K562 (cell line): ENCODE measurements around the gene GAPDH. TPM values are rescaled to one million over a fixed set of nuclear protein-coding genes. Genes with fewer than 3 reads are reported as not detected.
A peak's percentile ranks its signal among the peaks of the same experiment; 100 is the strongest.

ENCODE experiments used
- BHLHE40 ChIP-seq: IDR thresholded peaks from 2 replicates; pipeline ENCODE4 v1.6.1; 2011; ENCODE audit warnings: low read length, improper control_type of control experiment
- BMI1 ChIP-seq: fragments of 150-350 bp; IDR thresholded peaks from 2 replicates; pipeline ENCODE4 v1.6.1; 2014; ENCODE audit warnings: low read length
- CBX3 ChIP-seq, 2 experiments: IDR thresholded peaks; 1 replicate in 1 of 2; 2 replicates in 1 of 2; pipeline ENCODE4 v1.6.1; 2012; ENCODE audit warnings: inconsistent platforms in 2 of 2, low read length in 2 of 2, borderline replicate concordance in 1 of 2, control low read depth in 1 of 2
- CTBP1 ChIP-seq: fragments of 450-650 bp; IDR thresholded peaks from 2 replicates; pipeline ENCODE4 v1.6.1; 2016; ENCODE audit warnings: borderline replicate concordance
- E2F4 ChIP-seq: sonication (generic); formaldehyde crosslinking; IDR thresholded peaks from 2 replicates; pipeline ENCODE4 v1.8.0; 2022; ENCODE audit warnings: mild to moderate bottlenecking, low read depth, missing genetic modification reagents
- EWSR1 ChIP-seq: fragments of 450-650 bp; IDR thresholded peaks from 2 replicates; pipeline ENCODE4 v1.6.1; 2018; ENCODE audit warnings: borderline replicate concordance, mild to moderate bottlenecking, low read depth, moderate library complexity; ENCODE audit not compliant: partially characterized antibody
- FIP1L1 ChIP-seq: fragments of 200-400 bp; formaldehyde crosslinking; IDR thresholded peaks from 2 replicates; pipeline ENCODE4 v1.6.1; 2018; ENCODE audit warnings: mild to moderate bottlenecking, low read depth, low read length; ENCODE audit not compliant: poor library complexity, severe bottlenecking
- IFI16 ChIP-seq: fragments of 250-450 bp; sonication (Bioruptor Pico); IDR thresholded peaks from 2 replicates; pipeline ENCODE4 v2.1.2; 2022; ENCODE audit warnings: mild to moderate bottlenecking, inconsistent platforms
- JUN ChIP-seq, 2 experiments: sonication (generic) in 1 of 2; formaldehyde crosslinking in 1 of 2; IDR thresholded peaks; 2 replicates each; pipeline versions ENCODE4 v1.6.1 to v1.8.0; 2012 to 2022; ENCODE audit warnings: borderline replicate concordance in 2 of 2, mild to moderate bottlenecking in 2 of 2, improper control_type of control experiment in 1 of 2, low read depth in 1 of 2, low read length in 1 of 2, missing genetic modification reagents in 1 of 2
- KDM2B ChIP-seq: fragments of 250-450 bp; sonication (Bioruptor Pico); IDR thresholded peaks from 2 replicates; pipeline ENCODE4 v1.8.0; 2021; ENCODE audit warnings: mild to moderate bottlenecking, moderate library complexity
- LEF1 ChIP-seq: fragments of 450-650 bp; IDR thresholded peaks from 2 replicates; pipeline ENCODE4 v1.6.1; 2016; ENCODE audit warnings: mild to moderate bottlenecking
- MEIS2 ChIP-seq: fragments of 450-650 bp; IDR thresholded peaks from 2 replicates; pipeline ENCODE4 v1.6.1; 2014; ENCODE audit warnings: mild to moderate bottlenecking; ENCODE audit not compliant: partially characterized antibody
- MLLT1 ChIP-seq, 2 experiments: fragments of 450-650 bp; IDR thresholded peaks; 2 replicates each; pipeline ENCODE4 v1.6.1; 2016
- MXD1 ChIP-seq: fragments of 250-450 bp; sonication (Bioruptor Pico); IDR thresholded peaks from 2 replicates; pipeline ENCODE4 v1.8.0; 2021; ENCODE audit warnings: borderline replicate concordance, mild to moderate bottlenecking, moderate library complexity; ENCODE audit not compliant: poor library complexity, severe bottlenecking
- MXI1 ChIP-seq: IDR thresholded peaks from 2 replicates; pipeline ENCODE4 v1.6.1; 2011; ENCODE audit warnings: low read depth, mild to moderate bottlenecking, improper control_type of control experiment, low read length
- NFE2L1 ChIP-seq: fragments of 450-650 bp; IDR thresholded peaks from 2 replicates; pipeline ENCODE4 v1.6.1; 2016; ENCODE audit warnings: missing genetic modification characterization, low read depth, mild to moderate bottlenecking, missing compliant biosample characterization, moderate library complexity, borderline replicate concordance
- NR2C2 ChIP-seq, 2 experiments: fragments of 200-800 bp in 1 of 2; sonication (Bioruptor generic) in 1 of 2; sonication (generic) in 1 of 2; formaldehyde crosslinking in 1 of 2; IDR thresholded peaks; 2 replicates each; pipeline versions ENCODE4 v1.6.1 to v1.8.0; 2016 to 2022; ENCODE audit warnings: mild to moderate bottlenecking in 1 of 2, missing compliant biosample characterization in 1 of 2, missing genetic modification characterization in 1 of 2, missing genetic modification reagents in 1 of 2
- RB1 ChIP-seq: fragments of 450-650 bp; IDR thresholded peaks from 2 replicates; pipeline ENCODE4 v1.6.1; 2017; ENCODE audit warnings: low read depth, mild to moderate bottlenecking
- RBM14 ChIP-seq: fragments of 200-400 bp; formaldehyde crosslinking; IDR thresholded peaks from 2 replicates; pipeline ENCODE4 v1.6.1; 2018; ENCODE audit warnings: low read depth, mild to moderate bottlenecking, low read length, moderate library complexity, borderline replicate concordance; ENCODE audit not compliant: insufficient read depth
- RFX1 ChIP-seq: fragments of 450-650 bp; IDR thresholded peaks from 2 replicates; pipeline ENCODE4 v1.6.1; 2016; ENCODE audit warnings: mild to moderate bottlenecking, moderate library complexity
- ZBED1 ChIP-seq: IDR thresholded peaks from 2 replicates; pipeline ENCODE4 v1.6.1; 2014
- ZBTB17 ChIP-seq: fragments of 450-650 bp; formaldehyde crosslinking; IDR thresholded peaks from 2 replicates; pipeline ENCODE4 v1.4.0; 2020; ENCODE audit warnings: mild to moderate bottlenecking
- ZBTB2 ChIP-seq: fragments of 450-650 bp; IDR thresholded peaks from 2 replicates; pipeline ENCODE4 v1.6.1; 2016; ENCODE audit warnings: antibody characterized with exemption
- ZNF311 ChIP-seq: fragments of 250-450 bp; sonication (Bioruptor Pico); IDR thresholded peaks from 2 replicates; pipeline ENCODE4 v1.4.0; 2020; ENCODE audit warnings: mild to moderate bottlenecking, moderate library complexity
- polyA plus RNA-seq, 8 experiments: library from polyadenylated mRNA; depleted of rRNA in 4 of 8; stranded (reverse) in 5 of 8; unstranded in 3 of 8; fragments of >200 nt; fragmentation: Nextera tagmentation in 2 of 8; fragmentation: Illumina TruSeq in 1 of 8; extraction: Ambion mirVana in 2 of 8; extraction: Trizol in 1 of 8; gene quantifications; 2 replicates each; pipeline versions ENCODE4 v1.2.1 to v1.2.3, GENCODE V29; 2011 to 2014; ENCODE audit warnings: inconsistent platforms in 1 of 8, missing spikeins in 1 of 8
- total RNA-seq, 7 experiments: library from RNA; depleted of rRNA in 6 of 7; stranded (reverse); fragments of >200 nt in 6 of 7; fragmentation: Illumina TruSeq in 2 of 7; extraction: Trizol in 2 of 7; gene quantifications; 2 replicates each; pipeline versions ENCODE4 v1.2.1 to v1.2.3, GENCODE V29; 2011 to 2021; ENCODE audit warnings: low replicate concordance in 1 of 7

GAPDH gene
- total and polyA plus RNA-seq, 9 of the 15 experiments (the other 6 are each of a cell fraction or from before 2014, with no cell fraction given): 2,206 to 6,793 (median 4,217) TPM

DNA sequence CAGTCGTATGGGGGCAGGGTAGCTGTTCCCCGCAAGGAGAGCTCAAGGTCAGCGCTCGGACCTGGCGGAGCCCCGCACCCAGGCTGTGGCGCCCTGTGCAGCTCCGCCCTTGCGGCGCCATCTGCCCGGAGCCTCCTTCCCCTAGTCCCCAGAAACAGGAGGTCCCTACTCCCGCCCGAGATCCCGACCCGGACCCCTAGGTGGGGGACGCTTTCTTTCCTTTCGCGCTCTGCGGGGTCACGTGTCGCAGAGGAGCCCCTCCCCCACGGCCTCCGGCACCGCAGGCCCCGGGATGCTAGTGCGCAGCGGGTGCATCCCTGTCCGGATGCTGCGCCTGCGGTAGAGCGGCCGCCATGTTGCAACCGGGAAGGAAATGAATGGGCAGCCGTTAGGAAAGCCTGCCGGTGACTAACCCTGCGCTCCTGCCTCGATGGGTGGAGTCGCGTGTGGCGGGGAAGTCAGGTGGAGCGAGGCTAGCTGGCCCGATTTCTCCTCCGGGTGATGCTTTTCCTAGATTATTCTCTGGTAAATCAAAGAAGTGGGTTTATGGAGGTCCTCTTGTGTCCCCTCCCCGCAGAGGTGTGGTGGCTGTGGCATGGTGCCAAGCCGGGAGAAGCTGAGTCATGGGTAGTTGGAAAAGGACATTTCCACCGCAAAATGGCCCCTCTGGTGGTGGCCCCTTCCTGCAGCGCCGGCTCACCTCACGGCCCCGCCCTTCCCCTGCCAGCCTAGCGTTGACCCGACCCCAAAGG is 804 bp downstream of the GAPDH start (continued):
- TF ChIP-seq MXD1 (no peak), CBX3 (IDR thresholded peaks at IDR 0.05; ENCODE audit: borderline replicate concordance in 1 of 2, low read length in 2 of 2) (no peak), MLLT1 (IDR thresholded peaks at IDR 0.05) (no peak), NR2C2 (CRISPR knock-in tag; IDR thresholded peaks at IDR 0.05) (no peak), NR2C2 (tag; IDR thresholded peaks at IDR 0.05) (no peak; the same call in 1 of the 2 replicates), JUN (IDR thresholded peaks at IDR 0.05; ENCODE audit: borderline replicate concordance, low read depth, low read length) (no peak), JUN (CRISPR knock-in tag; IDR thresholded peaks at IDR 0.05; ENCODE audit: borderline replicate concordance) (no peak), ZBTB2 (no peak), ZBTB17 (CRISPR knock-in tag) (no peak), EWSR1 (no peak), CTBP1 (peak; percentile 66; the same call in 1 of the 2 replicates), ZBED1 (no peak), BHLHE40 (peak; percentile 64), LEF1 (no peak), FIP1L1 (peak; percentile 83), ZNF311 (CRISPR knock-in tag) (no peak), MXI1 (no peak), RBM14 (no peak), MEIS2 (no peak), RFX1 (no peak), BMI1 (no peak), RB1 (peak; percentile 10; the same call in 1 of the 2 replicates), NFE2L1 (tag) (no peak), KDM2B (CRISPR knock-in tag) (no peak), E2F4 (CRISPR knock-in tag) (peak; percentile 85; the same call in 1 of the 2 replicates), IFI16 (CRISPR knock-in tag) (no peak)
